Skeletal muscle tissue (tissue), 4 donors: ENCODE results near the gene PPP1CA. TPM values are rescaled to one million over a fixed set of nuclear protein-coding genes. Genes with fewer than 3 reads are reported as not detected.
"Not testable (repeated sequence)": the region's sequence is repeated elsewhere in the genome, so short reads cannot be mapped to it uniquely, and the experiment has no call there.

ENCODE experiments used
- H3K27ac ChIP-seq: one replicate; pipeline ENCODE4 v1.7.0; 2013; ENCODE audit warnings: mild to moderate bottlenecking, low read depth, low read length, inconsistent platforms
- H3K27me3 ChIP-seq, 3 donors: one replicate each; pipeline ENCODE4 v1.7.0; 2013; ENCODE audit warnings: low read length in 3 of 3; ENCODE audit not compliant: control insufficient read depth in 3 of 3, insufficient read depth in 3 of 3
- H3K36me3 ChIP-seq, 3 donors: one replicate each; pipeline ENCODE4 v1.7.0; 2013; ENCODE audit warnings: low read length in 3 of 3; ENCODE audit not compliant: control insufficient read depth in 3 of 3, insufficient read depth in 3 of 3
- H3K4me1 ChIP-seq, 3 donors: one replicate each; pipeline ENCODE4 v1.7.0; 2013; ENCODE audit warnings: low read length in 3 of 3, mild to moderate bottlenecking in 3 of 3; ENCODE audit not compliant: control insufficient read depth in 3 of 3, insufficient read depth in 3 of 3
- H3K4me3 ChIP-seq, 3 donors: one replicate each; pipeline ENCODE4 v1.7.0; 2013; ENCODE audit warnings: low read length in 3 of 3
- H3K9ac ChIP-seq, 3 donors: one replicate each; pipeline ENCODE4 v1.7.0; 2013; ENCODE audit warnings: low read length in 3 of 3, mild to moderate bottlenecking in 3 of 3, moderate library complexity in 2 of 3, low read depth in 1 of 3
- H3K9me3 ChIP-seq, 3 donors: one replicate each; pipeline ENCODE4 v1.7.0; 2013; ENCODE audit warnings: low read length in 3 of 3; ENCODE audit not compliant: control insufficient read depth in 3 of 3
- total RNA-seq: library from RNA; depleted of rRNA; stranded (reverse); fragments of >200 nt; gene quantifications from one replicate; pipeline ENCODE4 v1.2.3, GENCODE V29; 2014
- donor health status: Osteomylitis.

Gene PPP1CA
- total RNA-seq, 1 donor from 2014 or later = 163 TPM

- Histone ChIP-seq H3K4me3 (no peak overlapping the region), H3K9ac (no peak overlapping the region), H3K4me1 (peaks cover 4 to 25% (median 13%) of the 10 kb centered on the region in 3 donors), H3K27ac (no peak overlapping the region), H3K36me3 (peaks cover 42 to 60% (median 53%) of the 10 kb centered on the region in 3 donors), H3K27me3 (no peaks in the 10 kb centered on the region), H3K9me3 (no peaks in the 10 kb centered on the region)
Observed at GRCh38 chr11:67434395-67434881, 32.8 kb upstream of the PPP1CA start.

GRCh38 chr11:67433536-67434394 lies 32.1 kb upstream of the PPP1CA start:
- H3K27me3 ChIP-seq = no peaks in the 10 kb centered on the region
- peaks cover 9 to 25% (median 14%) of the 10 kb centered on the region in 3 donors for H3K4me1 ChIP-seq
- no peak overlapping the region for H3K27ac ChIP-seq
- peaks cover 42 to 63% (median 52%) of the 10 kb centered on the region in 3 donors for H3K36me3 ChIP-seq
- H3K4me3 ChIP-seq = no peak overlapping the region
- no peaks in the 10 kb centered on the region for H3K9me3 ChIP-seq
- no peak overlapping the region for H3K9ac ChIP-seq

GRCh38 chr11:67432655-67433349 lies 31.1 kb upstream of the PPP1CA start:
- no peak overlapping the region for H3K9ac ChIP-seq
- H3K27ac ChIP-seq = no peak overlapping the region
- no peak overlapping the region for H3K4me3 ChIP-seq
- no peaks in the 10 kb centered on the region for H3K27me3 ChIP-seq
- peaks cover 12 to 29% (median 16%) of the 10 kb centered on the region in 3 donors for H3K4me1 ChIP-seq
- H3K36me3 ChIP-seq = peaks cover 42 to 61% (median 52%) of the 10 kb centered on the region in 3 donors
- H3K9me3 ChIP-seq = no peaks in the 10 kb centered on the region

- H3K36me3 ChIP-seq = peaks cover 42 to 61% (median 52%) of the 10 kb centered on the region in 3 donors
- no peak overlapping the region for H3K4me3 ChIP-seq
- H3K9me3 ChIP-seq = no peaks in the 10 kb centered on the region
- H3K4me1 ChIP-seq = peaks cover 15 to 29% (median 18%) of the 10 kb centered on the region in 3 donors
- no peaks in the 10 kb centered on the region for H3K27me3 ChIP-seq
- H3K27ac ChIP-seq = no peak overlapping the region
- H3K9ac ChIP-seq = no peak overlapping the region
Observed at GRCh38 chr11:67431346-67432249, 29.9 kb upstream of the PPP1CA start.

- Histone ChIP-seq H3K27me3 (no peaks in the 10 kb centered on the region), H3K4me3 (peak overlapping the region; percentile 93 to 94 (median 94)), H3K4me1 (peaks cover 15 to 26% (median 16%) of the 10 kb centered on the region in 3 donors), H3K27ac (no peak overlapping the region), H3K9ac (peak overlapping the region; percentile 97 to 99 (median 98)), H3K9me3 (no peaks in the 10 kb centered on the region), H3K36me3 (peaks cover 41 to 53% (median 43%) of the 10 kb centered on the region in 3 donors)
Observed at GRCh38 chr11:67429722-67430121, 28.1 kb upstream of the PPP1CA start.

GRCh38 chr11:67429038-67429668 lies 27.5 kb upstream of the PPP1CA start:
- H3K27ac ChIP-seq = peak overlapping the region; percentile 90
- H3K27me3 ChIP-seq = no peaks in the 10 kb centered on the region
- H3K9me3 ChIP-seq = no peaks in the 10 kb centered on the region
- peak overlapping the region; percentile 97 to 99 (median 98) for H3K9ac ChIP-seq
- peaks cover 15 to 26% (median 16%) of the 10 kb centered on the region in 3 donors for H3K4me1 ChIP-seq
- peaks cover 35 to 51% (median 42%) of the 10 kb centered on the region in 3 donors for H3K36me3 ChIP-seq
- peak overlapping the region; percentile 93 to 94 (median 94) for H3K4me3 ChIP-seq

GRCh38 chr11:67428052-67429001 lies 26.7 kb upstream of the PPP1CA start, which contains the start of gene RPS6KB2:
TSS of gene RPS6KB2 (plus strand) at chr11:67428494. CDS start at chr11:67428546, 52 bp downstream.
- H3K36me3 ChIP-seq = peaks cover 27 to 47% (median 37%) of the 10 kb centered on the region in 3 donors
- peak within 1 kb of the TSS; percentile 90 for H3K27ac ChIP-seq
- peak within 1 kb of the TSS; percentile 97 to 99 (median 98) for H3K9ac ChIP-seq
- no peaks in the 10 kb centered on the region for H3K27me3 ChIP-seq
- peak within 1 kb of the TSS; percentile 93 to 94 (median 94) for H3K4me3 ChIP-seq
- H3K9me3 ChIP-seq = no peaks in the 10 kb centered on the region
- H3K4me1 ChIP-seq = peaks cover 15 to 30% (median 16%) of the 10 kb centered on the region in 3 donors

GRCh38 chr11:67427364-67427859 lies 25.8 kb upstream of the PPP1CA start:
- H3K36me3 ChIP-seq = peaks cover 18 to 42% (median 33%) of the 10 kb centered on the region in 3 donors
- H3K27ac ChIP-seq = peak overlapping the region; percentile 90
- peak overlapping the region; percentile 97 to 99 (median 98) for H3K9ac ChIP-seq

More at GRCh38 chr11:67427364-67427859, 25.8 kb upstream of the PPP1CA start:
- H3K27me3 ChIP-seq, H3K9me3 ChIP-seq: not testable (repeated sequence)
- peaks cover 15 to 31% (median 16%) of the 10 kb centered on the region in 3 donors for H3K4me1 ChIP-seq
- peak overlapping the region; percentile 93 to 94 (median 94) for H3K4me3 ChIP-seq
